ENCODE results near the gene FLVCR2. TPM values are rescaled to one million over a fixed set of nuclear protein-coding genes. Genes with fewer than 3 reads are reported as not detected.
"Not testable (repeated sequence)": the region's sequence is repeated elsewhere in the genome, so short reads cannot be mapped to it uniquely, and the experiment has no call there.

Gene FLVCR2
- total RNA-seq, 2 experiments from 2014 or later, result 2.1 to 5.8 TPM

DNA sequence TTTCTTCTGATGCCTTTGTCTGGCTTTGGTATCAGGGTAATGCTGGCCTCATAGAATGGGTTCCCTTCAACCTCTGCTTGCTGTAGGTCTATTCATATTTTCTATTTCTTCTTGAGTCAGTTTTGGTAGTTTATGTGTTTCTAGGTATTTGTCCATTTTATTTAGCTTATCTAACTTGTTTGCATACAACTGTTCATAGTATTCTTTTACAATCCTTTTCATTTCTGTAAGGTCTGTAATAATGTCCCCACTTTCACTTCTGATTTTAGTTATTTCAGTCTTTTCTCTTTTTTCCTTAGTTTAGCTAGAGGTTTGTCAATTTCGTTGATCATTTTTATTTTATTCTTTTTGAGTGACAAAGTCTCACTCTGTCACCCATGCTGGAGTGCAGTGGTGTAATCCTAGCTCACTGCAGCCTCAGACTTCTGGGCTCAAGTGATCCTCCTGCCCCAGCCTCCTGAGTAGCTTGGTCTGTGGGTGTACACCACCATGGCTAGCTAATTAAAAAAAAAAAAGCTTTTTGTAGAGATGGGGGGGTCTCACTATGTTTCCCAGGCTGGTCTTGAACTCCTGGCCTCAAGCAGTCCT is 94.3 kb downstream of the FLVCR2 start:
- H3K36me3 Mint-ChIP-seq, result peaks cover 52% of the 10 kb centered on the region
- DNase-seq, result no peak
- CTCF ChIA-PET, result interaction anchor here (0.8 to 1.7 kb wide), 4 partner anchors 9 to 234 kb away, joined by 3 to 6 read pairs (median 4); no protein-coding TSS in a partner anchor
- H3K27me3 Mint-ChIP-seq, result no peaks in the 10 kb centered on the region
- peaks cover 29% of the 10 kb centered on the region for H3K4me1 Mint-ChIP-seq
- no peak overlapping the region for H3K4me3 Mint-ChIP-seq
- no peak overlapping the region for H3K27ac Mint-ChIP-seq
- no peaks in the 10 kb centered on the region for H3K9me3 Mint-ChIP-seq (ENCODE audit: low read depth)
- ATAC-seq, result no peak

DNA sequence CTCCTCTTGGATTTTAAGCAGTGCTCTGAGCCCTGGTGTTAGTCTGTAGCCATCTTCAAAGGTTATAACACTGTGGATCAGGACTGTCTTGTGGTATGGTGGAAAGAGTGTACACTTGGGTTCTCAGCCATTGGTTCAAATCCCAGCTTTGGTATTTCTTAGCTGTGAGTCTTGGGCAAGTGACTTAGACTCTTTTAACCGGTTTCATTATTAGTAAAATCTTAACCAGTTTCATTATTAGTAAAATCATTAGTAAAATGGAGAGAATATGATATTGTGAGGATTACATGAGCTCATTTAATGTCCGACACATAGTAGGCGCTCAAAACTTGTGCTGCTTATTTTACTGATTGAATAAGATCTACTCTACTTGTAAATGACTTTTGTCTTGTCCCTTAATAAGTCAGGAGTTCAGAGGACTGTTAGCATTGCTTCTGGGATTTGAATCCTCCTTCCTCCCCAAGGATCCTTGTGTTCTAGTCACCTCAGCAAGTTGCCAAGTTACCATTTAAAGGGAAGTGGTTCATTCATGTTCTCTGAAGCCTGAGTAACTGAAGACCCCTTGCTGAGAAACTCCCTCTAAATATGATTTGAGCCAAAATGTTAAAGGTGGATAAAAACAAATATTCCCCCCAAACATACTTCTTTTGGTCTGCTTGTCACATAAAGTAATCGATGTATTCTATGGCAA is 95.1 kb downstream of the FLVCR2 start:
- Mint-ChIP-seq H3K9me3 (ENCODE audit: low read depth) (no peaks in the 10 kb centered on the region), H3K4me1 (peaks cover 28% of the 10 kb centered on the region), H3K27me3 (no peaks in the 10 kb centered on the region), H3K36me3 (peaks cover 54% of the 10 kb centered on the region), H3K4me3 (no peak overlapping the region), H3K27ac (peak overlapping the region; percentile 72)
- ATAC-seq, result peak; percentile 81
- no peak for DNase-seq
- CTCF ChIA-PET, result interaction anchor here (0.8 to 1.7 kb wide), 4 partner anchors 11 to 233 kb away, joined by 3 to 5 read pairs (median 4); partner anchors contain the start of genes ERG28 and TTLL5

DNA sequence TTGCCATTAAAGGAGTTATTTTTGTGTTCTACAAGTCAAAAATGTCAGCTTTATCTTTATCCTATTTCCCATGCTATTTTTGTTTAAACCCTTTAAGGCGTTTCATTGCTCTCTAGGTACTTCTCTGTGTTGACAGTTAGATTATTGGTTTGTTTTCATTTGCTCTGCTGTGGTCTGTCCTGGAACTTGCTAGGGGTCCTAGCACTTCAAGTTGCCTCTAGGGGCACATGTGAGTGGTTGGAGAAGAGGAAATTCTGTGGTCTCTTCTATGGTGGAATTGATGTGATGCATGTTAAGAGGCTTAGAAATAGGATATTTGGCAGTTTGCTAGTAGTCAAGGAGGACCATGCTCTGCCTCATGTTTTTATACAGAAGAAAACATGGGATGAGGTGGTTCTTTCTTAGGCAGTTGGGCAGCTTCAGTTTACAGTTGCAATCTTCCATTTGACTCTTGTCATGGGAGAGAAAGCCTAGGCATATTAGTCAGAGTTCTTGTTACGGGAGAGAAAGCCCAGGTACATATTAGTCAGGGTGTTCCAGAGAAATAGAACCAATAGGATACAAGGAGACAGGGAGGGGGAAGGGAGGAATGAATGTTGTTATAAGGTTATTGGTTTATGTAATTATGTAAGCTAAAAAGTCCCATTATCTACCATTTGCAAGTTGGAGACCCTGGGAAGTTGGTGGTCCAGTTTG is 97.0 kb downstream of the FLVCR2 start:
- CTCF ChIA-PET, result interaction anchor here (1.0 to 1.2 kb wide), 2 partner anchors 15 to 19 kb away, joined by 3 read pairs; partner anchors contain the start of gene ERG28
- H3K4me3 Mint-ChIP-seq, result no peak overlapping the region

DNA sequence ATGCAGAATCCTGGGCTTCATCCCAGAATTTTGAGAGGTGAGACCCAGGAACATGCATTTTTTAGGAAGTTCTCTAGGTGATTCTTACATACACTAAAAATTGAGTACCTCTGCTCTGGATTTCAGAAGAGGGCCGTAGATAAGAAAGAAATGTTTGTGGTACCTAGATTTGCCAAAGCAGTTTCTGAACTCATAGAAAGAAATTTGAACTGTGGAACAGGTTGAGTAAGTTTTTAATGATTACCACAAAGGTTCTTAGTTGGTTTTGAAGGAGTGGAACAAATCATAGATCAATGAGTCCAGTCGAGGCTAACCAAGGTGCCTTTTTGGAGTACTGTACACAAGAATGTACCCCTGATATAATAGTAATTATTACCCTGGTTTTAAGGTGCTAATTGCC is 107.5 kb downstream of the FLVCR2 start:
- Mint-ChIP-seq H3K27ac (no peak overlapping the region), H3K27me3 (no peaks in the 10 kb centered on the region), H3K9me3 (ENCODE audit: low read depth) (no peaks in the 10 kb centered on the region), H3K4me3 (no peak overlapping the region), H3K36me3 (peaks cover 30% of the 10 kb centered on the region), H3K4me1 (no peaks in the 10 kb centered on the region)
- CTCF ChIA-PET, result interaction anchor here (0.6 to 2.0 kb wide), 4 partner anchors 13 to 1385 kb away, joined by 3 to 5 read pairs (median 4); no protein-coding TSS in a partner anchor
- DNase-seq, result no peak
- ATAC-seq, result no peak

More for the DNA sequence above, 97.0 kb downstream of the FLVCR2 start:
- Mint-ChIP-seq H3K27me3 (no peaks in the 10 kb centered on the region), H3K9me3 (ENCODE audit: low read depth) (no peaks in the 10 kb centered on the region), H3K27ac (no peak overlapping the region), H3K36me3 (peaks cover 40% of the 10 kb centered on the region), H3K4me1 (peaks cover 28% of the 10 kb centered on the region)
- ATAC-seq (no peak), DNase-seq (no peak)

DNA sequence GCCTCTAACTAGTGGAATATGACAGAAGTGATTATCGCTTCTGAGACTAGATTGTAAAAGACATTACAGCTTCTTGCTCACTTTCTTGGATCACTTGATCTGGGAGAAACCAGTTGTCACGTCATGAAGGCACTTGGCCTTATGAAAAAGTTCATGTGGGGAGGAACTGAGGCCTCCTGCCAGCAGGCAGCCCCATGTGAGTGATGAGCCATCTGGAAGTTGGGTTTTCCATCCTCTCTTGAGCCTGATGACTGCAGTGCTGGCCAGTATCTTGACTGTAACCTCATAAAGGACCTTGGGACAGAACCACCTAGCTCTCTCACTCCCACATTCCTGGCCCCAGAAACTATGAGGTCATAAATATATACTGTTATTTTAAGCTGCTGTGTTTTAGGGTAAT is 110.6 kb downstream of the FLVCR2 start:
- no peak overlapping the region for H3K4me3 Mint-ChIP-seq
- CTCF ChIA-PET, result interaction anchor here (1.4 to 1.5 kb wide), 2 partner anchors 19 to 111 kb away, joined by 3 read pairs; no protein-coding TSS in a partner anchor
- no peaks in the 10 kb centered on the region for H3K4me1 Mint-ChIP-seq
- no peak for ATAC-seq
- H3K27ac Mint-ChIP-seq, result no peak overlapping the region
- H3K9me3 Mint-ChIP-seq (ENCODE audit: low read depth), result no peaks in the 10 kb centered on the region
- H3K36me3 Mint-ChIP-seq, result peaks cover 34% of the 10 kb centered on the region
- no peaks in the 10 kb centered on the region for H3K27me3 Mint-ChIP-seq
- no peak for DNase-seq

DNA sequence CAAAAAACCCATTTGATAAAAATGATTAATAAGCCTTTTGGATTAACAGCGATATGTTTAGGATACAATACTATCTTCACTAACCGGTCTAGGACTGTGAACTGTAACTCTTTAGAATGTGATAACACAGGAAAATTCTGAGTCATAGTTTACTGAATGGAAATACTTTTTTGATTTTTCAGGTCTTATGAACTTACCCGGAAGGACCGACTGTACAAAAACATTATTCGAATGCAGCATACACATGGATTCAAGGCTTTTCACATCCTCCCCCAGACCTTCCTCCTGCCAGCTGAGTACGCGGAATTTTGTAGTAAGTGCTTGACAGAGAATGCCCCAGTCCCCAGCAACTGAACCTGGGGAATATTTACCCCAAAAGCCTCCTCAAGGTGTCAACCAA is 111.6 kb downstream of the FLVCR2 start:
- no peak for ATAC-seq
- no peak overlapping the region for H3K27ac Mint-ChIP-seq
- peaks cover 37% of the 10 kb centered on the region for H3K36me3 Mint-ChIP-seq
- H3K27me3 Mint-ChIP-seq, result no peaks in the 10 kb centered on the region
- CTCF ChIA-PET, result no interaction called here
- DNase-seq, result no peak
- H3K9me3 Mint-ChIP-seq (ENCODE audit: low read depth), result peaks cover 4% of the 10 kb centered on the region
- no peaks in the 10 kb centered on the region for H3K4me1 Mint-ChIP-seq
- no peak overlapping the region for H3K4me3 Mint-ChIP-seq

DNA sequence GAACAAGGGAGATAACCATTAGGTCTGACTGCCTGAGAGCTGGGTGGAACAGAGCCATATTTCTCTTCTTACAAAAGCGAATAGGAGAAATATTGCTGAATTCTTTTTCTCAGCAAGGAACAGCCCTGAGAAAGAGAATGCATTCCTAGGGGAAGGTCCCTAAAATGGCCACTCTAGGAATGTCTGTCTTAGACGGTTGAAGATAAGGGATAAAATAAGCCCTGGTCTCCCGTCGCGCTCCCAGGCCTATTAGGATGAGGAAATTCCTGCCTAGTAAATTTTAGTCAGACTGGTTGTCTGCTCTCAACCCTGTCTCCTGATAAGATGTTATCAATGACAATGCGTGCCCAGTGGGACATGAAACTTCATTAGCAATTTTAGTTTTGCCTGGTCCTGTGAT is 116.6 kb downstream of the FLVCR2 start:
- H3K4me3 Mint-ChIP-seq; DNase-seq; ATAC-seq; H3K9me3 Mint-ChIP-seq (ENCODE audit: low read depth); H3K27me3 Mint-ChIP-seq; H3K27ac Mint-ChIP-seq; CTCF ChIA-PET; H3K4me1 Mint-ChIP-seq: not testable (repeated sequence)
- H3K36me3 Mint-ChIP-seq, result peaks cover 52% of the 10 kb centered on the region

DNA sequence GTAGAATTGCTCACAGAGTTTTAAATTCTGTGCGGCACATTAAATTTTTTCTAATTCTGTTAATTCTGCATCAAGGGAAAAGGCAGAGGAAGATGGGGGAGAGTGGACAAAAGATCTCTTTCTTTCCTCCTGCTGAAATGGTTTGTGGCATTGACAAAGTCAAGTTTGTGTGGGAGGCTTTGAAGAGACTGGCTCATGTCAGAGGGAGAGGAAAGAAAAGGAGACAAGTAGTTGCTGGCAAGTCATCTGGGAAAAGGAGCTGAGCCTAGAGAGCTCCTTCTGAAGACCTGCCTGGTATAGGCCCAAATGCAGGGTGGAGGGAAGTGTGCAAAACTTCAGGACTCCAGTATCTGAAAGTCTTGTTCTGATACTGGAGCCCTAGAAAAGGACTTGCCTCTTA is 119.0 kb downstream of the FLVCR2 start:
- Mint-ChIP-seq H3K27ac (no peak overlapping the region), H3K4me3 (no peak overlapping the region), H3K36me3 (peaks cover 48% of the 10 kb centered on the region), H3K27me3 (no peaks in the 10 kb centered on the region), H3K9me3 (ENCODE audit: low read depth) (peaks cover 4% of the 10 kb centered on the region), H3K4me1 (no peaks in the 10 kb centered on the region)
- no peak for DNase-seq
- no peak for ATAC-seq
- CTCF ChIA-PET, result interaction anchor here (1.1 to 2.7 kb wide), 3 partner anchors 12 to 120 kb away, joined by 4 to 14 read pairs (median 4); no protein-coding TSS in a partner anchor

Other genes starting within 250 kb of the FLVCR2 start
- gene JDP2, start 150.6 kb upstream of the FLVCR2 start, total RNA-seq, result 1 to 10 TPM in 1 of 2 experiments, under 1 TPM in 1; 0.75 to 1.1 TPM
- 10 to 100 TPM; 74.6 to 81.3 TPM for gene BATF, start 56.2 kb upstream of the FLVCR2 start, total RNA-seq
- gene ERG28, start 82.3 kb downstream of the FLVCR2 start, total RNA-seq, result 10 to 100 TPM; 22.9 to 25.1 TPM
- gene TTLL5, start 82.6 kb downstream of the FLVCR2 start, total RNA-seq, result 10 to 100 TPM; 28.9 to 43.4 TPM